Type B pancreatic cell (in vitro differentiated cells): Measurements from ENCODE around the gene SCAF1. TPM values are rescaled to one million over a fixed set of nuclear protein-coding genes. Genes with fewer than 3 reads are reported as not detected.

Experiments
- DNase-seq: peaks from one replicate; pipeline ENCODE4 v3.0.0; 2021; ENCODE audit warnings: mixed read lengths; ENCODE audit not compliant: unreplicated experiment; ENCODE audit errors: extremely low spot score
- H3K27ac Mint-ChIP-seq: 2 replicates; pipeline ENCODE4 v1.8.0; 2021; ENCODE audit warnings: mild to moderate bottlenecking, mixed read lengths
- H3K27me3 Mint-ChIP-seq: 2 replicates; pipeline ENCODE4 v1.8.0; 2021; ENCODE audit warnings: mixed read lengths
- H3K36me3 Mint-ChIP-seq: 2 replicates; pipeline ENCODE4 v1.8.0; 2021; ENCODE audit warnings: mixed read lengths
- H3K4me1 Mint-ChIP-seq: one replicate; pipeline ENCODE4 v1.8.0; 2021; ENCODE audit warnings: mixed read lengths; ENCODE audit not compliant: unreplicated experiment
- H3K4me3 Mint-ChIP-seq: 2 replicates; pipeline ENCODE4 v1.8.0; 2021; ENCODE audit warnings: mild to moderate bottlenecking, mixed read lengths
- H3K9me3 Mint-ChIP-seq: 2 replicates; pipeline ENCODE4 v1.8.0; 2021; ENCODE audit warnings: mixed read lengths
- CTCF ChIP-seq: fragments of 200-600 bp; sonication (generic); conservative IDR thresholded peaks from 2 replicates; pipeline ENCODE4 v1.5.0; 2021; ENCODE audit warnings: antibody characterized with exemption, mild to moderate bottlenecking
- total RNA-seq: library from RNA; stranded (reverse); gene quantifications from 2 replicates; pipeline ENCODE4 v1.2.1, GENCODE V29; 2021; ENCODE audit warnings: low replicate concordance

SCAF1 gene
- total RNA-seq, 1 donor from 2014 or later = 78.1 TPM

GRCh38 chr19:49599378-49600295 is 42.4 kb upstream of the SCAF1 start:
- H3K27me3 Mint-ChIP-seq = no peaks in the 10 kb centered on the region
- H3K9me3 Mint-ChIP-seq = no peaks in the 10 kb centered on the region
- TF ChIP-seq CTCF = no peak
- H3K4me3 Mint-ChIP-seq = no peak overlapping the region
- no peak for DNase-seq
- peak overlapping the region; percentile 14 for H3K27ac Mint-ChIP-seq
- no peaks in the 10 kb centered on the region for H3K4me1 Mint-ChIP-seq
- H3K36me3 Mint-ChIP-seq = peaks cover 16% of the 10 kb centered on the region

GRCh38 chr19:49601482-49602038 is 40.4 kb upstream of the SCAF1 start:
- TF ChIP-seq CTCF = no peak
- Mint-ChIP-seq H3K36me3 (peaks cover 16% of the 10 kb centered on the region), H3K27me3 (no peaks in the 10 kb centered on the region), H3K27ac (no peak overlapping the region), H3K9me3 (no peaks in the 10 kb centered on the region), H3K4me3 (no peak overlapping the region), H3K4me1 (no peaks in the 10 kb centered on the region)
- no peak for DNase-seq

DNA sequence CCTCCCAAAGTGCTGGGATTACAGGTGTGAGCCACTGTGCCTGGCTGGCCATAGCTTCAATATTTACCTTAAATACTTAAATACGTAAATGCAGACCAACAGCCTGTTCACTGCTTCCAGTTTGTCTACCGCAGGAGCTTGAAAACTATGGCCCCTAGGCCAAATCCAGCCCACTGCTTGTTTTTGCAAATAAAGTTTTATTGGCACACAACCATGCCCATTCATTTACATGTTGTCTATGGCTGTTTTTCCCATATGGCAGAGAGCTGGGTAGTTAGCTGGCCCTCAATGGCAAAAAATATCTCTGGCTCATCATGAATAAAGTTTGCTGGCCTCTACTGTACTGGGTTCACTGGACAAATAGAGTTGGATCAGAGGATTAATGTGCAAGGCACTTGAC is 39.2 kb upstream of the SCAF1 start:
- no peaks in the 10 kb centered on the region for H3K27me3 Mint-ChIP-seq
- H3K4me3 Mint-ChIP-seq = no peak overlapping the region
- no peak for DNase-seq
- peaks cover 20% of the 10 kb centered on the region for H3K36me3 Mint-ChIP-seq
- no peak for TF ChIP-seq CTCF
- no peaks in the 10 kb centered on the region for H3K9me3 Mint-ChIP-seq
- H3K27ac Mint-ChIP-seq = no peak overlapping the region
- no peaks in the 10 kb centered on the region for H3K4me1 Mint-ChIP-seq

- no peak for TF ChIP-seq CTCF
- Mint-ChIP-seq H3K4me3 (no peak overlapping the region), H3K27ac (no peak overlapping the region), H3K4me1 (no peaks in the 10 kb centered on the region), H3K36me3 (peaks cover 15% of the 10 kb centered on the region), H3K9me3 (no peaks in the 10 kb centered on the region), H3K27me3 (no peaks in the 10 kb centered on the region)
- DNase-seq = no peak
Observed at GRCh38 chr19:49605605-49606004, 36.4 kb upstream of the SCAF1 start.

DNA sequence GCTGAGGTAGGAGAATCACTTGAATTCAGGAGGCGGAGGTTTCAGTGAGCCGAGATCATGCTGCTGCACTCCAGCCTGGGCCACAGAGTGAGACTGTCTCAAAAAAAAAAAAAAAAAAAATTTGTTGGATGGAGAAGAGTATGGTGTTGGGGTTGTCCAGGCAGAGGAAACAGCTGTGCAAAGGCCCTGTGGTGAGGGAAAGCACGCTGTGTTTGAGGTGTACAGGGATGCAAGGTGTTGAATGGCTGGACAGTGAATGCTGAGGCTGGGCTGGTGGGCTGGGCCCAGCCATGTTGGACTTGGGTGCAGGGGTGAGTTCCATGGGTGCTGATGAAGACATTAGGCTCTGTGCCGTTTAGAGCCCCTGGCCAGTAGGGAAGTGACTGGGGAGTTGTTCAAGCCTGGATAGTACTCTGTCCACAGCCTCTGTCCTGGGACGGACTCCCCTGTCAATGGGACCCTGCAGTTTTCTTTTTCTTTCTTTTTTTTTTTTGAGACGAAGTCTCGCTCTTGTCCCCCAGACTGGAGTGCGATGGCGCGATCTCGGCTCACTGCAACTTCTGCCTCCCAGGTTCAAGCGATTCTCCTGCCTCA is 32.4 kb upstream of the SCAF1 start:
- Mint-ChIP-seq H3K9me3 (no peaks in the 10 kb centered on the region), H3K36me3 (peaks cover 8% of the 10 kb centered on the region), H3K27me3 (no peaks in the 10 kb centered on the region), H3K4me1 (no peaks in the 10 kb centered on the region), H3K4me3 (no peak overlapping the region), H3K27ac (no peak overlapping the region)
- no peak for TF ChIP-seq CTCF
- no peak for DNase-seq
